Stimulated activated CD4-positive, alpha-beta T cell treated with anti-CD3 and anti-CD28 coated beads, Interleukin-1b, Interleukin-23, amount 100 ng/mL, for 48 hours (primary cell): ENCODE measurements around the gene CFAP100.

Source experiments
- DNase-seq: peaks from one replicate; pipeline ENCODE4 v3.0.0-alpha.2; 2020

The CFAP100 gene

GRCh38 chr3:126377211-126377610 lies 17.5 kb upstream of the CFAP100 start:
- DNase-seq = no peak

- DNase-seq = no peak
Measured at GRCh38 chr3:126378341-126378751, 16.4 kb upstream of the CFAP100 start.

GRCh38 chr3:126380011-126380768 lies 14.5 kb upstream of the CFAP100 start:
- no peak for DNase-seq

- DNase-seq = no peak
Measured at GRCh38 chr3:126381966-126382365, 12.7 kb upstream of the CFAP100 start.

GRCh38 chr3:126389112-126389793 lies 5.5 kb upstream of the CFAP100 start:
- peak; percentile 40 for DNase-seq

GRCh38 chr3:126389794-126390146 lies 4.9 kb upstream of the CFAP100 start:
- no peak for DNase-seq

GRCh38 chr3:126390201-126390600 lies 4.5 kb upstream of the CFAP100 start:
- DNase-seq = no peak

GRCh38 chr3:126390751-126391150 lies 4.0 kb upstream of the CFAP100 start:
- DNase-seq = no peak

- no peak for DNase-seq
Measured at GRCh38 chr3:126391631-126392030, 3.1 kb upstream of the CFAP100 start.

GRCh38 chr3:126392246-126392645 lies 2.5 kb upstream of the CFAP100 start:
- no peak for DNase-seq

GRCh38 chr3:126393563-126393962 lies 1.1 kb upstream of the CFAP100 start:
- DNase-seq = no peak

- DNase-seq = no peak
Measured at GRCh38 chr3:126394977-126395321, 240 bp downstream of the CFAP100 start.

GRCh38 chr3:126395846-126396513 lies 1.3 kb downstream of the CFAP100 start:
- no peak for DNase-seq

GRCh38 chr3:126396536-126396935 lies 1.8 kb downstream of the CFAP100 start:
- DNase-seq = no peak

- no peak for DNase-seq
Measured at GRCh38 chr3:126397610-126398422, 3.1 kb downstream of the CFAP100 start.

- no peak for DNase-seq
Measured at GRCh38 chr3:126398423-126399350, 4.0 kb downstream of the CFAP100 start.

GRCh38 chr3:126399351-126399735 lies 4.6 kb downstream of the CFAP100 start:
- DNase-seq = no peak

GRCh38 chr3:126399756-126400155 lies 5.0 kb downstream of the CFAP100 start:
- DNase-seq = no peak

GRCh38 chr3:126401611-126402160 lies 7.0 kb downstream of the CFAP100 start:
- no peak for DNase-seq

- DNase-seq = no peak
Measured at GRCh38 chr3:126402178-126402577, 7.5 kb downstream of the CFAP100 start.

- DNase-seq = no peak
Measured at GRCh38 chr3:126402666-126403302, 8.1 kb downstream of the CFAP100 start.
